DMS53 treated with DMSO at 0.1 percent for 48 hours (cell line): ENCODE data around the gene FCER2.

Experiments
- DNase-seq: peaks from one replicate; lab custom pipeline; 2025; ENCODE audit not compliant: unreplicated experiment; lab: John Stamatoyannopoulos, UW

Gene FCER2

DNA sequence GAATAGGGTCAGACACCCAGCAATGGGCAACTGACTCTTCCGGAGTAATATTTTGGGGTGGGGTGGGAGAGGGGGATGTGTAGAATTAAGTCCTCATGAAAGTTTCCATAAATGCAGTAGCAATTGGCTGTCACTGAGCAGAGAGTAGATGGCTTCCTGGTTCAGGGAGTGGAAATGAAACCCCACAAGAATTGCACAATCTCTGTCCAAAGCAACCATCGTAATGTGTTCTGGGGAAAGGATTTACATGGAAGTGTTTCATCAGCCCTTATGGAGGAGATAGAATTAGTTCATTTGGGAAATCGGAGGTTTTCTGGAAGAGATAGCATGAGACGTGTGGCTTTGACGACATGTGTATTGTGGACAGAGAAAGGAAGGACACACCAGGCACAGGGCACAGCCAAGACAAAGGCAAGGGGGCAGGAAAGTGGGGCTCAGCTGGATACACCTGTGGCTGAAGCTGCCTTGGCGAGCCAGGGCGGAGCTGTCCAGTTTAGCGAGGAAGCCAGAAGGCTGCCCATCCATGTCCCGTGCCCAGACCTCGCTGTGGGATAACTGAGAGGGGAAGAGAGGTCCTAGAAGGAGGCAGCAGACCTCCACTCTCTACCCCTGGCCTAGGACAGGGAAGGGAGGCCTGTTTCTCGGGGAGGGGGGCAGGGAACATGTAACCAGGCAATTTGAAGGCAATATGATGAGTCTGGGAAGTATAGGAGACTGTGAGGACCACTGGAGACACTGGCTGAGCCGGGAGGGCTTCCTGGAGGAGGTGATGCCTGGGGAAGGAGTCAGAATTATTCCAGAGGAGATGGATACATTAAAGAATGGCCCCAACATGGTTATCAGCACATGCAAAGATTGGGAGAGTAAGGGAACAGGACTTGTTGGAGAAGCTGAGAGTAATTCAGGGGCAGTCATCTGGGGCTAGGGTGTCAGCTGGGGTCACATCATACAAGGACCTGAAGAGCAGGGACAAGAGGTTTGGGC lies 32.6 kb upstream of the FCER2 start:
- no peak for DNase-seq

DNA sequence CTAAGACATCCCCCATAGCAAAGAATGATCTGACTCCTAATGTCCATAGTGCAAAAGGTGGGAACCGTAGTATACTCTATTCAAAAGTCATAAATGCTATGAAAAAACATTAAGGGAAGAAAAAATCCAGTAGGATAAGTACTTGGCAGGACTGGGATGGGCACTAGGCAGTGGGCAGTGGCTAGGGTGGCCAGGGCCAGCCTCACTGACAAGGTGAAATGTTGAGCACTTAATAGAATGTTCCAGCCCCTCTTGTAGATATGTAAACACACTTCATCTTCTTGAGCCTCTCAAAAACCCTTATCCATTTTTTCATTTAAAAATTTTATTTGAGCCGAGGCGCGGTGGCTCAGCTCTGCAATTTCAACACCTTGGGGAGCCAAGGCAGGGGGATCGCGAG lies 31.4 kb upstream of the FCER2 start:
- DNase-seq = no peak

DNA sequence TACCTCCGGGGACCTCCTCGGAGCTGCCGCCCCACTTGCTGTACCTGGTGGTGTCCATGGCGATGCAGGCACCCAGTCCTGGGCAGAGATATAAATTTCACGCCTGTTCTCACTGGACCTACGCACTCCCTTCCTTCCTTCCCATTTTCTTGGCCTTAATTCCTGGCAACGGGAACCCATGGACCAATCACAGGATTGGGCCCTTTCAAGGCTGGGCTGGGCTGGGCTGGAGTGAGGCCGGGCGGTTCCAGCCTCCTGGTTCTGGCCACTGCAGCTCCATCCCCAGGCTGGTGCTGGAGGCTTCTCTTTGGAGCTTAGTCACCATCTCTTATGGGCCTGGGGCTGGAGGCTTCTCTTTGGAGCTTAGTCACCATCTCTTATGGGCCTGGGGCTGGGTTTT lies 30.1 kb upstream of the FCER2 start, which contains the start of gene CLEC4G:
TSS of gene CLEC4G (minus strand) at position 66 of the 400 bp plus-strand sequence. CDS start at position 58, 8 bp downstream.
- DNase-seq = no peak

DNA sequence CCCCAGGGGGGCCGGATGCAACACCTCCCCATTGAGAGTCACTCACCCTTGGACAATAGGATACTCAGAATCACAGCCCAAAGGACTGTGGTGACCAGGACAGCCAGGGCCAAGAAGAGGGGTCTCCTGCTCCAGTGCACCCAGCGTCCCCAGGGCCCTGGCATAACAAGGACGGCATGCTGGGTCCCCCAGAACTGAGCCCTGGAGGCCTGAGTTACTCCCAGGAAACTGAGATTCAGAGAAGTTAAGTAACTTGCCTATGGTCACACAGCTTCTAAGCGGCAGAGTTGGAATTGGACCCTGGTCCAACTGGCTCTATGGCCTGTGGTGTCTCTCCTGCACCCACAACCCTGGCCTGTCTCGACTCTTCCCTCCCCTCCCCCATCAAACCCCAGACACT lies 29.7 kb upstream of the FCER2 start:
- no peak for DNase-seq

DNA sequence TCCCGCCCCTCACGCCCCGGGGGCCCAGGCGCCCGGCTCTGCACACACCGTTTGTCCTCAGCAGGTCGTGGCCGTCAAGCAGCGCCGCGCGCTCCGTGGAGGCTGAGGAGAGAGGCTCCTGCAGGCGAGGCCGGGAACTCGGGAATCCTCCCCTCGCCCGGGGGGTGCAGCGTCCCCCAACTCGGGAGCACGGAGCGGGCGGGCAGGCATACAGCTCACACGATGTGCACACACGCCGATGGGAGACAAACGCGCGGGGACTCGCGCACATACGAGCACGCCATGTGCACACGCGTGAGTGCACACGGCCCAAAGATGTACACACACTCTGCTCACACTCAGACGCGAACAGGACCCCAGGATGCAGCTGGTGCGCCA lies 29.3 kb upstream of the FCER2 start:
- DNase-seq = no peak

DNA sequence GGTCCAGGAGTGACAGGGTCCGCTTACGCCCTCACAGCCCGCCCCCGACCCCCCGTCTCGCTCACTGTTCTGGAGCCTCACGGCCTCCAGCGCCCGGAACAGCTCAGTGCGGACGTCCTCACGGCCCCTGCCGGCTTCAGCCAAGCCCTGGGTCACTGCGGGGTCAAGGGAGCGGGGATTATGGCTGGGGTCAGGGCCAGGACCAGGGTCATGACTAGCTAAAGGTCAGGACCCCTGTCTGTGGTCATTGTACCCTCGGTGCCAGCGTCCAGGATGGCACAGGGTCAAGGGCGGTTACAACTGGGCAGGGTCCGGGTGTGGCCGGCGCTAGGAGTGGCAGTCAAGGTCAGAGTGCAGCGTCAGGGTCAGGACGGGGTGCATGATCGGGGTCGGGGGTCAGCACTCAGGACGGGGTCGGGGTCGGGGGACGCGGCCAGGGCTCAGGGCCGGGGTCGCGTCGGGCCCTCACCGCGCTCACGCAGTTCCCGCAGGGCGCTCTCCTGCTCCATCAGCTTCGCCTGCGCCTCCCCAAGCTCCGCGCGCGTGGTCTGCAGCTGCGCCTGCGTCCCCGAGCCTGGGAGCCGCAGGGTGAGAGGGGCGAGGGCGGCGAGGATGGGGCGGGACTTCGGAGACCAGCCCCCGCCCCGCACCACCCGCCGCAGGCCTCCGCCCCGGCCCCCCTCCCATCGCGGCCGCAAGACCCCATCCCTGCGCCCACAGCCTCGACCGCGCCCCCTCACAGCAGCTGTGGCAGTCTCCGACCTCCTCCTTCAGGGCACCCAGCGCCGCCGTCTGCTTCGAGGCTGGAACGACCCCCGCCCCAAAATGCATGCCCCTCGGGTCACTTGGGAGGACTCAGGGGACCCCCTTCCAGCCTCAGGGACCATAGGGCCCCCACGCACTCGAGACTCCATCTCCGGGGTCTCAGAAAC lies 28.6 kb upstream of the FCER2 start:
- DNase-seq = no peak

DNA sequence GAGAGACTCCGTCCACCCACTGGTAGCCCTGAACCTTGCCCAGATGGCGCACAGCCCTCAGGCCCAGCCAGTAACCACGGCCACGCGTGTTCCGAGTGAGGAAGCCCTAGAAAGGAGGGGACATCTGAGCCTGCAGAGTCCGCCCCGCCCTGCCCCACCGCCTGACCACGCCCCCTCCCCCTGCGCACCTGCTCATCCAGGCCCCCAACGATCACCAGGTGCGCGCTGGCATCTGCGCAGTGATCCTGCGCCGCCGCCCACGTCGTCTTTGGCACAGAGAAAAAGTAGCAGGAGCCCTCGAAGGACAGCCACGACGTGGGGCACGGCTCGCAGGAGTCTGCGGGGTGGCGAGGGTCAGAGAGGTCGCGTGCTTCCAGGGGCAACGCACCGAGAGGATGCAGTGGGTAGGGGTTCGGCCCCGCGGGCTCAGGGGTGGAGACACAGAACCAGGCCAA lies 27.9 kb upstream of the FCER2 start:
- DNase-seq = no peak

DNA sequence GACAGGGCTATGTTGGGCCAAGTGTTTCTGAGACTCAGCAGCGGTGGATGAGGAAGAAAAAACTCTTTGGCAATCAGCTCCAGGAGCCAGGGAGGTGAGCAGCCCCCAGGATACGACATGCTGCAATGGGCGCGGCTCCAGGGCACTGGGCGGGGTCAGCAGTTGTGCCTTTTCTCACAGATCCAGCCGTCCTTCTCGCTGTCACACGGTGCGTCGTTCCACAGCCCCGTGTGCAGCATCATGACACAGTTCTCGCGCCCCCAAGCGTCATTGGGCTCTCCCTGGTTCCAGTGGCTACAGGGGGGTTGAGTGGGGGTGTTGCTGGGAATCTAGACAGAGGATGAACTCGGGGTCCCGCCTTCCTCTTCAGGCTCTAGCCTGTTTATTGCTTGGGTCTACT lies 27.3 kb upstream of the FCER2 start:
- no peak for DNase-seq

DNA sequence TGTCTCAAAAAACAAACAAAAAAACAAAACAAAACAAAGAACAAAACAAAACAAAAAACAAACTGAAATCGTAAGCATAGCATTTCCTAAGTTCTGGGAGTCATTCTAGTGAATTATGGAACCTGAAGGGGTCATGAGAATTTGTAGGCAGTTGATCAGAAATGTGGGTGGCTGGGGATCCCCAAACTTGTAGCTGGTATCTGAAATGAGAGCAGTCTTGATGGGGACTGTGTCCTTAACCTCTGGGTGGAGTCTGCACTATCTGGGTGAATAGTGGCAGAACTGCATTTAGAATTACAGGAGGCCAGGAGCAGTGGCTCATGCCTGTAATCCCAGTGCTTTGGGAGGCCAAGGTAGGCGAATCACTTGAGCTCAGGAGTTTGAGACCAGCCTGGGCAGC lies 23.9 kb upstream of the FCER2 start:
- DNase-seq = no peak

DNA sequence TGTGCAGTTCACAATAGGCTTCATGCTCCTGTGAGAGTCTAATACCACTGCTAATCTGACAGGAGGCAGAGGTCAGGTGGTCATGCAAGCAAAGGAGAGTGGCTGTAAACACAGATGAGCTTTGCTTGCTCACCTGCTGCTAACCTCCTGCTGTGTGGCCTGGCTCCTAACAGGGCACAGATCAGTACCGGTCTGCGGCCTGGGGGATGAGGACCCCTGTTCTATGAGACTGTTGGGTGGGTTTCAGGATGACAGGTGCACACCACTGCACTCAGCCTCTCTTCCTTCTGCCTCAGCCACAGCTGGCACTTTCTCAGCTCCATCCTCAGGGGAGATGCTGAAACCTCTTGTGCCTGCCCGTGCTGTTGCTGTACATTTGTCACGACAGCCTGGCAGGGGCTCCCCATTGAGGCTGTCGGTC lies 20.3 kb upstream of the FCER2 start:
- peak; percentile 8 for DNase-seq

DNA sequence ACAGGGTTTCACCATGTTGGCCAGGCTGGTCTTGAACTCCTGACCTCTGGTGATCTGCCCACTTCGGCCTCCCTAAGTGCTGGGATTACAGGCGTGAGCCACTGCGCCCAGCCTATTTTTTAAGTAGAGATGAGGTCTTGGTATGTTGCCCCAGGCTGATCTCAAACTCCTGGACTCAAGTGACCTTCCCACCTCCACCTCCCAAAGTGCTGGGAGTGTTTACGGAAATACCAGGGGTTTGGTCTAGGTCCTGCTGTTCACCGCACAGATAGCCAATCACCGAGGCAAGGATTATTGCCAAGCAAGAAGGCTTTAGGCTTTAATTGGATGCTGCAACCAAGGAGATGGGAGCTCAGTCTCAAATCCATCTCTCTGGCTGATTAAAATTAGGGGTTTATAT lies 18.4 kb upstream of the FCER2 start:
- no peak for DNase-seq

DNA sequence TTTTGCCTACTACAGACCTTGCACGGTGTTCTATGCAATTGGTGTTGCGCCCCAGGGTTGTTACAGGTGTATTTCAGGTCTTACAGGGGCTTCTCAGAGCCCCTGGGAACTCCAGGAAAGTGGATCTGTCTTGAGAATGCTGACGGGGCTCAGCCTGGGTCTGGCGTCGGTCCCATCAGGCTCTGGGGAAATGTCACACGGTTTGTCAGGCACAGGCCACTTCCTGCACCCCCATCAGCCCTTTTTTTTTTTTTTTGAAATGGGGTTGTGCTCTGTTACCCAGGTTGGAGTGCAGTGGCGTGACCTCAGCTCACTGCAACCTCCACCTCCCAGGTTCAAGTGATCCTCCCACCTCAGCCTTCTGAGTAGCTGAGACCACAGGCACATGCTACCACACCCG lies 16.7 kb upstream of the FCER2 start:
- no peak for DNase-seq

DNA sequence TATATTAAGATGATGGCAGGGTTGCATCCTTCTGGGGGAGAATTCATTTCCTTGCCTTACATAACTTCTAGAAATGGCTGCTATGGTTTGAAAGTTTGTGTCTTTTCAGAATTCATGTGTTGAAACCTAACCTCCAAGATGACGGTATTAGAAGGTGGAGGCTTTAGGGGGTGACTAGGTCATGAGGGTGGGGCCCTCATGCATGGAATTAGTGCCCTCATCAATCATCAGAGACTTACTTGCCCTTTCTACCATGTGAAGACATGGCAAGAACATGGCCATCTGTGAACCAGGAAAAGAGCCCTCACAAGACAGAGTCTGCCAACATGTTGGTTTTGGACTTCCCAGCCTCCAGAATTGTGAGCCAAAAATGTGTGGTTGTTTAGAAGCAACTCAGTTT lies 14.8 kb upstream of the FCER2 start:
- no peak for DNase-seq

DNA sequence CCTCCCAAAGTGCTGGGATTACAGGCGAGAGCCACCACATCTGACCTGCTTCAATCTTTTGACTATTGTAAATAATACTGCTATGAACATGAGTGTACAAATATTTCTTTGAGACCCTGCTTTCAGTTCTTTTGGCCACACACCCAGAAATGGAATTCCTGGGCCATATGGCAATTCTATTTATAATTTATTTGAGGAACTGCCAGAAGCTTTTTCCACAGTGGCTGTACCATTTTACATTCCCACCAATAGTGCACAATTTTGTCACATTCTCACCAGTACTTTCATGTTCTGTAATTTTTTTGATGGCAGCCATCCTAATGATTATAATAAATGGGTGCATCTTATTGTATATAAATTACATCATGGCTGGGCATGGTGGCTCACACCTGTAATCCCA lies 13.7 kb upstream of the FCER2 start:
- DNase-seq = no peak

DNA sequence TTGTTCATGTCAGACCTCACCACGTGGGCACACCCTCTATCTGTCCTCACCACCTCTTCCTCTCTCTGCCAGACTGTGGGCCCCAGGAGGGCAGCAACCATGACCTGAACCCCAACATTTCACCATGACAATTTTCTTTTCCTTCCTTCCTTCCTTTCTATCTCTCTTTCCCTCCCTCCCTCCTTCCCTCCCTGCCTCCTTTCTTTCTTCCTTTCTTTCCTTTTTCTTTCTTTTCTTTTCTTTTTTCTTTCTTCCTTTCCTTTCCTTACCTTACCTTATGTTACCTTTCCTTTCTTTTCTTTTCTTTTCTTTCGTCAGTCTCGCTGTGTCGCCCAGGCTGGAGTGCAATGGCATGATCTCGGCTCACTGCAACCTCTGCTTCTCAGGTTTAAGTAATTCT lies 8.7 kb upstream of the FCER2 start:
- DNase-seq = no peak

DNA sequence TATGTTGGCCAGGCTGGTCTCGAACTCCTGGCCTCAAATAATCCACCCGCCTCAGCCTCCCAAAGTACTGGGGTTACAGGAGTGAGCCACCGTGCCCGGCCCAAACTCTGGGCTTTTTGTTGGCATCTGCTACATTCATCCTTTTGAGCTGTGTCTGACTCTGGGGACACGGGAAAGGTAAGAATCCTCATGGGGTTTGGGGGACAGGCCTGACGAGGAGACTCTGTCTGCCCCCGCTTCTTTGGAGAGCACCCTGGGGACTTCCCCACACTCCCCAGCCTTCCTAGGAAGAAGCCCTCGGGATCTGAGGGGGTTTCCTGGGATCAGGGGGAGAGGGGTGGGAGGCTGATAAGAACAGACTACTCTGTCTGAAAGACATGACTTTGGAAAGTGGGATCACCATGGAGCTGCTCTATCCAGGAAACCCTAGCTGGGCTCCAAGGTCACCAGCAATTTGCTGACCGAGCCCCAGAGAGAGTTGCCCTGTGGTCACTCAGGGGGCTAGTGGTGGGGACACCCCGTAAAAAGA lies 8.1 kb upstream of the FCER2 start:
- DNase-seq = no peak

DNA sequence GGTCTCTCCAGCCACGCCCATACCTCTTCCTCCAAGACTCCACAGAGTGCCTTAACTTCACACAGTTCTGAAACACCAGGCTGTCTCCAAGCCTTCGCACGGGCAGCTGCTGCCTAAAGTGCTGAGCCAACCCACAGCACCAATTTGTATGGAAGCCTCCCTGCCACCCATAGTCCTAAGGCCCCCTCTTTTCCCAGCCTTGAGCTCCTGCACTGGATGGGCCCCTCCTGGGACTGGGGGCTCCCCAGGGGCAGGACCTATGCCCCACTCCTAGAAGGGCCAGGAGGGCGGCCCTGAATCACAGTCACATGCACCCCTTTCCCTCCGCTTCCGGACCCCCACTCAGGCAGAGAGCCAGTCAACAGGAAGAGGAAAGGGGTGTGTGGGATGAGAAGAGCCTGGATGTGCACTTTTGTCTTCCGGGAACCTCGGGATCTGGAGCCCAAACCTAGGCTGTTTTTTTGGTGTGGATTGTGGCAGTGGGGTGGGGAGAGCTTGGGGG lies 5.1 kb upstream of the FCER2 start:
- no peak for DNase-seq

DNA sequence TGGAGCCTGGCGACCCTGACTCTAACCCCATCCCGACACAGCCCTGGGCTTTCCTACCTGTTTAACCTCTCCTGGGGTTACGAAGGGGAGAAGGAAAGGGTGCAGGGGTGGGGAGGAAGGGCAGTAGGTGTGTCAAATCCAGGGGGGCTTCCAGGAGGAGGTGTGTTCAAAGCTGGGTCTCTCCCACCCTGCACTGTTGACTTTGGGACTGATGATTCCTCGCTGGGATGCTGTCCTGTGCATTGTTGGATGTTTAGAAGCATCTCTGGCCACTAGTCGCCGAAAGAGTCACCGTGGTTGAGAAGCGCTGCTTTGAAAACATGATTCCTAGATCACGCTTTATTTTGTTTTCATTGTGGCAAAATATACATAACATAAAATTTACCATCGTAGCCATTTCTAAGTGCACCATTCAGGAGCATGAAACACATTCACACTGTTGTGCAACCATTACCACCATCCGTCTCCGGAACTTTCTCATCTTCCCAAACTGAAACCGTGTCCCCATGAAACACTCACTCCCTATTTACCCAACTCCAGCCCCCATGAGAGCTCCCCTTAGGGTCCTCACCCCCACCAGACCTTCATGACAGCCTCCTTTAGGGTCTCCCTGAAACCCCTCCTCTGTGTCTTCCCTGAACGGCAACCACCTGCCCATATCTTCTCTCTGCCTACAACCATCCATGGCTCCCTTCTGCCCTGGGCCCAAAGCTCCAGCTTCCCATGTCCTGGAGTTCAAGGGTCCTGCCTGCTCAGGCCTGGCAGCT lies 4.4 kb upstream of the FCER2 start:
- no peak for DNase-seq

DNA sequence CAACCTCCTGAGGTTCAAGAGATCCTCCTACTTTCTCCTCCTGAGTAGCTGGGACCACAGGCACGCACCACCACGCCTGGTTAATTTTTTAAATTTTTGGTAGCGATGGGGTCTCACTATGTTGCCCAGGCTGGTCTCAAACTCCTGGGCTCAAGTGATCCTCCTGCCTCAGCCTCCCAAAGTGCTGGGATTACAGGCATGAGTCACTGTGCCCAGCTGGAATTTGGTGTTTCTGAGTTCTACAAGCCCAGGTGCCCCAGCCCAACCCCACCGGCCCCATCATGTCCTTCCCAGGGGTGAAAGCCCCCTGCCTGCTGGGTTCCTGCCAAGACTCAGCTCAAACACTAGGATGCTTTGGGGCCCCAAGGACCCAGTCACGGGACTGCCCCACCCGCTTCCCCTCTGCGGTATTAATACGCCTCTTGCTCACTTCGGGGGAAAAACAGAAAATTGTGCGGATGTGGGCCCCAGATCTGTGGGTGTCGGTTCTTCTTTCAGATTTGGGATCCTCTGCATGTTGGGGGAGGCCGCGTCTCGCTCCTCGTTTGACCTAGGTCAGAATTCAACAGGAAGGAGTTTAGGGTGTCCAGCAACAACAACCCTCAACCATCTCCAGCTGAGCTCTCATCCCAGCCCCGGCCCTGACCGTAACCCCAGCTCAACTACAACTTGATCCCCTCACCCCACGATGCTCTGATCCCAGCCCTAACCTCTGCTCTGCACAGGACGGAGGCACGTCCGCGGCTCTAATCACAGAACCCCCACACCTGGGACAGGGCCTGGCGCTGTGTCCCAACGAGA lies 3.7 kb upstream of the FCER2 start:
- no peak for DNase-seq
